HepG2 (cell line): ENCODE data around the gene C1orf159. TPM values are rescaled to one million over a fixed set of nuclear protein-coding genes. Genes with fewer than 3 reads are reported as not detected.
A peak's percentile ranks its signal among the peaks of the same experiment; 100 is the strongest.

Experiments
- ATAC-seq: fragments of 200-7000 bp; cut with Tn5 transposase; 3 replicates; pipeline ENCODE4 v1.9.1; 2020; ENCODE audit warnings: mild to moderate bottlenecking, moderate library complexity
- BruUV-seq: library from RNA; stranded (reverse); fragments of 400-500 nt; replicated peaks from 2 replicates; lab custom pipeline; 2021; lab: Mats Ljungman, UMichigan
- CTCF ChIA-PET: fragments of 300-600 bp; formaldehyde crosslinking; extraction: SDS; loops from one replicate; lab custom pipeline; 2021; ENCODE audit warnings: low total read pairs, inconsistent platforms, low intra/inter-chr PET ratio; lab: Yijun Ruan, JAX
- POLR2A ChIA-PET: fragments of 350-600 bp; sonication (Branson Sonifier 250); formaldehyde crosslinking; loops from one replicate; lab custom pipeline; 2020; ENCODE audit warnings: antibody characterized with exemption, inconsistent platforms; lab: Yijun Ruan, JAX
- DNase-seq: peaks from one replicate; pipeline ENCODE4 v3.0.0-alpha.2; 2015; ENCODE audit warnings: low spot score
- FAIRE-seq: peaks from 3 replicates; lab custom pipeline; 2011; peaks lifted over from hg19 to GRCh38; lab: Jason Lieb, UNC
- H2AFZ ChIP-seq: one replicate; pipeline ENCODE4 v1.6.1; 2011; ENCODE audit warnings: low read length, inconsistent platforms
- H3K27ac ChIP-seq: fragments of 300-600 bp; 3 replicates; pipeline ENCODE4 v1.8.0; 2011; ENCODE audit warnings: mixed run types, mild to moderate bottlenecking, mixed read lengths, low read length, inconsistent platforms; ENCODE audit not compliant: insufficient read depth; ENCODE audit errors: extremely low read length
- H3K27me3 ChIP-seq, 2 experiments: fragments of 200-600 bp in 1 of 2; 2 replicates in 1 of 2; 3 replicates in 1 of 2; pipeline versions ENCODE4 v1.6.0 to v1.8.0; 2011; ENCODE audit warnings: low read length in 2 of 2, mild to moderate bottlenecking in 2 of 2, moderate library complexity in 2 of 2, inconsistent platforms in 1 of 2; ENCODE audit not compliant: insufficient read depth in 2 of 2, control insufficient read depth in 1 of 2
- H3K36me3 ChIP-seq, 2 experiments: fragments of 200-600 bp in 1 of 2; replicated peaks in 1 of 2; 2 replicates in 1 of 2; 3 replicates in 1 of 2; pipeline versions ENCODE4 v1.5.1 to v1.8.0; 2011; ENCODE audit warnings: low read length in 2 of 2, inconsistent platforms in 1 of 2; ENCODE audit not compliant: insufficient read depth in 2 of 2, control insufficient read depth in 1 of 2
- H3K4me1 ChIP-seq: 2 replicates; pipeline ENCODE4 v1.5.1; 2012; ENCODE audit warnings: low read length, inconsistent platforms; ENCODE audit not compliant: insufficient read depth
- H3K4me2 ChIP-seq: 2 replicates; pipeline ENCODE4 v1.6.0; 2011; ENCODE audit warnings: low read depth, low read length, inconsistent platforms
- H3K4me3 ChIP-seq, 3 experiments: fragments of 200-600 bp in 1 of 3; sonication (generic), shearing (Covaris generic) in 1 of 3; replicated peaks in 1 of 3; 2 replicates each; pipeline ENCODE4 v1.5.1; 2011 to 2016; ENCODE audit warnings: low read length in 3 of 3, inconsistent platforms in 2 of 3, low read depth in 2 of 3, mild to moderate bottlenecking in 2 of 3, control low read depth in 1 of 3, mixed read lengths in 1 of 3; ENCODE audit not compliant: insufficient read depth in 1 of 3
- H3K79me2 ChIP-seq: one replicate; pipeline ENCODE4 v1.6.1; 2011; ENCODE audit warnings: low read length, inconsistent platforms; ENCODE audit not compliant: insufficient read depth
- H3K9ac ChIP-seq: 2 replicates; pipeline ENCODE4 v1.6.0; 2011; ENCODE audit warnings: mild to moderate bottlenecking, low read depth, low read length, inconsistent platforms; ENCODE audit not compliant: insufficient read depth
- H3K9me3 ChIP-seq: 2 replicates; pipeline ENCODE4 v1.5.1; 2012; ENCODE audit warnings: mild to moderate bottlenecking, low read length
- H4K20me1 ChIP-seq: 2 replicates; pipeline ENCODE4 v1.6.0; 2011; ENCODE audit warnings: inconsistent platforms, mild to moderate bottlenecking, low read length, moderate library complexity; ENCODE audit not compliant: insufficient read depth
- AGO2 ChIP-seq: fragments of 200-400 bp; formaldehyde crosslinking; optimal IDR thresholded peaks from 2 replicates; pipeline ENCODE3; 2017; ENCODE audit warnings: mild to moderate bottlenecking, low read depth, low read length, moderate library complexity
- CEBPB ChIP-seq: IDR thresholded peaks from 2 replicates; pipeline ENCODE4 v1.6.1; 2011; ENCODE audit warnings: low read depth, low read length, improper control_type of control experiment, borderline replicate concordance
- FOSL2 ChIP-seq: sonication (generic); formaldehyde crosslinking; IDR thresholded peaks from 2 replicates; pipeline ENCODE4 v1.4.0; 2020; ENCODE audit warnings: missing genetic modification reagents
- FOXP1 ChIP-seq, 2 experiments: fragments of 450-650 bp in 1 of 2; IDR thresholded peaks; 2 replicates each; pipeline ENCODE4 v1.6.1; 2017 to 2018; ENCODE audit warnings: antibody characterized with exemption in 1 of 2
- MYC ChIP-seq: sonication (generic); formaldehyde crosslinking; IDR thresholded peaks from 2 replicates; pipeline ENCODE4 v1.9.0; 2021; ENCODE audit warnings: missing genetic modification reagents, borderline replicate concordance
- THYN1 ChIP-seq: sonication (generic); formaldehyde crosslinking; IDR thresholded peaks from 2 replicates; pipeline ENCODE4 v1.8.1; 2023; ENCODE audit warnings: low read depth, mild to moderate bottlenecking, moderate library complexity, missing genetic modification reagents, borderline replicate concordance
- ZFYVE20 ChIP-seq: sonication (generic); formaldehyde crosslinking; IDR thresholded peaks from 2 replicates; pipeline ENCODE4 v1.8.0; 2023; ENCODE audit warnings: low read depth, mild to moderate bottlenecking, moderate library complexity, missing genetic modification reagents, borderline replicate concordance
- WGBS: methylation state at CpG from one replicate; pipeline ENCODE4 v1.1.6; 2017; ENCODE audit warnings: low lambda C conversion rate; 5-methylcytosine and 5-hydroxymethylcytosine counted together
- in situ Hi-C: cut with HindIII; loops from 2 replicates; pipeline ENCODE4 v1.10.0; 2017; ENCODE audit warnings: low pct_unique_long_range_greater_than_20kb; ENCODE audit not compliant: extremely low pct_ligation_motif_present
- intact Hi-C: fragments of 100-400 bp; cut with micrococcal nuclease; formaldehyde crosslinking; loops from one replicate; pipeline ENCODE4 v1.10.0; 2022; ENCODE audit not compliant: unreplicated experiment
- polyA plus RNA-seq, 8 experiments: library from polyadenylated mRNA; depleted of rRNA in 3 of 8; stranded (reverse) in 7 of 8; unstranded in 1 of 8; fragments of >200 nt; fragmentation: Illumina TruSeq in 4 of 8; extraction: Trizol in 4 of 8; gene quantifications; 2 replicates each; pipeline versions ENCODE4 v1.2.1 to v1.2.3, GENCODE V29; 2011 to 2016; ENCODE audit warnings: low read depth in 4 of 8, missing spikeins in 1 of 8, mixed read lengths in 1 of 8; ENCODE audit not compliant: insufficient read depth in 1 of 8
- total RNA-seq, 5 experiments: library from RNA; depleted of rRNA; stranded (reverse); fragments of >200 nt; fragmentation: Illumina TruSeq; extraction: Trizol; gene quantifications; 2 replicates each; pipeline ENCODE4 v1.2.3, GENCODE V29; 2016; ENCODE audit warnings: low read depth in 1 of 5

The C1orf159 gene
- total and polyA plus RNA-seq, 2 of the 13 experiments (the other 11 are each of a cell fraction or from before 2014, with no cell fraction given), result 3.8 to 6.7 TPM

GRCh38 chr1:1151306-1151705 lies 35.4 kb upstream of the C1orf159 start:
- BruUV-seq, result no TSS peak
- DNase-seq, result no peak
- 90% methylated on average over 7 of the region's 21 CpGs for WGBS

DNA sequence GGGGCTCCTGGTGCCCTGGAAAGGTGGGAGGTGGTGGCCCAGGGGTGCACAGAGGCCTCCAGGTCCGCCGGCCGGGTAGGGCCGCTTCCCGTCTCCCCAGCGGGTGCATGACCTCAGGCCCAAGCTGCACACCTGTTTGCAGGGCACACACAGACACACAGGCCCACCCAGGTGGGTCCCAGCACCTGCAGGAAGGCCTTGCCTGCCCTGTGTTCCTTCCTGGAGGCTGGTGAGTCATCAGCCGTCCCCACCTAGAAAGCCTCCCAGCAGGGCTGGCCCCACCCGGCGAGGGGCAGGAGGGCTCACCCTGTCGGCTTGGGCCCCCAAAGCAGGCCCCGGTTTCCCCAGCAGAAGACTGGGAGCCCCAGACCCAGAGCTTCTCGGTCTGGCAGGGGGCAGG lies 34.2 kb upstream of the C1orf159 start:
- H3K27me3 ChIP-seq, result no peaks in the 10 kb centered on the region
- H3K79me2 ChIP-seq, result no peaks in the 10 kb centered on the region
- TF ChIP-seq ZFYVE20 (CRISPR knock-in tag), result no peak
- no peak for TF ChIP-seq CEBPB
- TF ChIP-seq FOSL2, result peak; percentile 22; the same call in 1 of the 2 replicates
- no peak for TF ChIP-seq FOXP1 (IDR thresholded peaks at IDR 0.05)
- no peak for TF ChIP-seq FOXP1 (CRISPR knock-in tag; IDR thresholded peaks at IDR 0.05)
- no peak for TF ChIP-seq THYN1 (CRISPR knock-in tag)
- H3K4me1 ChIP-seq, result peaks cover 10% of the 10 kb centered on the region
- intact Hi-C loops (no loop called here), in situ Hi-C loops (no loop called here)
- no peak overlapping the region for H2AFZ ChIP-seq
- H3K9me3 ChIP-seq, result no peaks in the 10 kb centered on the region
- no peak overlapping the region for H3K27ac ChIP-seq
- no peaks in the 10 kb centered on the region; the same call in 1 of the 2 replicates for H4K20me1 ChIP-seq
- 80% methylated on average over 1 of the region's 12 CpGs for WGBS
- H3K36me3 ChIP-seq, result no peaks in the 10 kb centered on the region
- BruUV-seq, result no TSS peak
- DNase-seq (no peak), ATAC-seq (no peak; the same call in 2 of the 3 replicates), FAIRE-seq (no peak)
- no peak overlapping the region for H3K4me3 ChIP-seq
- no peak overlapping the region for H3K9ac ChIP-seq
- no peak overlapping the region for H3K4me2 ChIP-seq
- CTCF ChIA-PET, result no interaction called here
- POLR2A ChIA-PET, result no interaction called here

More at GRCh38 chr1:1151306-1151705, 35.4 kb upstream of the C1orf159 start:
- intact Hi-C loops (no loop called here), in situ Hi-C loops (no loop called here)
- no peak overlapping the region for H2AFZ ChIP-seq
- H3K9me3 ChIP-seq, result no peaks in the 10 kb centered on the region
- TF ChIP-seq MYC (CRISPR knock-in tag) (no peak), AGO2 (peak; percentile 45)
- H3K27ac ChIP-seq, result no peak overlapping the region
- no peak overlapping the region for H3K9ac ChIP-seq
- H3K4me1 ChIP-seq, result peaks cover 12% of the 10 kb centered on the region
- no peaks in the 10 kb centered on the region for H3K27me3 ChIP-seq
- no peak overlapping the region for H3K4me3 ChIP-seq
- no peaks in the 10 kb centered on the region for H3K79me2 ChIP-seq
- no peak overlapping the region for H3K4me2 ChIP-seq
- no peaks in the 10 kb centered on the region; a peak in 1 of 5 replicates for H3K36me3 ChIP-seq
- CTCF ChIA-PET, result no interaction called here
- POLR2A ChIA-PET, result no interaction called here
- ATAC-seq (no peak), FAIRE-seq (no peak)
- H4K20me1 ChIP-seq, result no peaks in the 10 kb centered on the region; the same call in 1 of the 2 replicates
